CD4-positive, alpha-beta memory T cell (primary cell): Measurements from ENCODE around the gene COL13A1. TPM values are rescaled to one million over a fixed set of nuclear protein-coding genes. Genes with fewer than 3 reads are reported as not detected.

Source experiments
- CTCF ChIA-PET: fragments of 350-600 bp; sonication (Branson Sonifier 250); formaldehyde crosslinking; loops from one replicate; lab custom pipeline; 2021; ENCODE audit warnings: inconsistent platforms; ENCODE audit not compliant: partially characterized antibody; lab: Charles Lee
- POLR2A ChIA-PET: fragments of 350-600 bp; sonication (Branson Sonifier 250); formaldehyde crosslinking; loops from one replicate; lab custom pipeline; 2021; ENCODE audit not compliant: partially characterized antibody; lab: Charles Lee
- DNase-seq, 5 donors: peaks; one replicate each; pipeline versions ENCODE4 v3.0.0 to v3.0.0-alpha.2; 2020 to 2022; ENCODE audit warnings: mixed read lengths in 1 of 5
- H3K27ac ChIP-seq: one replicate; pipeline ENCODE4 v1.7.0; 2013; ENCODE audit warnings: low read depth, low read length
- H3K27me3 ChIP-seq: 2 replicates; pipeline ENCODE4 v1.7.0; 2013; ENCODE audit warnings: mild to moderate bottlenecking, low read length, moderate library complexity; ENCODE audit not compliant: insufficient read depth
- H3K36me3 ChIP-seq: 2 replicates; pipeline ENCODE4 v1.7.0; 2013; ENCODE audit warnings: mild to moderate bottlenecking, low read length, moderate library complexity; ENCODE audit not compliant: insufficient read depth
- H3K4me1 ChIP-seq: 2 replicates; pipeline ENCODE4 v1.7.0; 2013; ENCODE audit warnings: mild to moderate bottlenecking, low read length, moderate library complexity; ENCODE audit not compliant: insufficient read depth
- H3K4me3 ChIP-seq, 2 donors: one replicate each; pipeline ENCODE4 v1.7.0; 2013; ENCODE audit warnings: low read length in 2 of 2, mild to moderate bottlenecking in 1 of 2
- H3K9me3 ChIP-seq, 2 donors: one replicate each; pipeline ENCODE4 v1.7.0; 2013; ENCODE audit warnings: low read length in 2 of 2, control low read depth in 1 of 2; ENCODE audit not compliant: control insufficient read depth in 1 of 2
- H3K27ac Mint-ChIP-seq, 7 donors: one replicate each; pipeline ENCODE4 v1.8.0; 2020 to 2021; ENCODE audit warnings: mixed read lengths in 7 of 7, mild to moderate bottlenecking in 6 of 7, inconsistent platforms in 3 of 7, moderate library complexity in 3 of 7
- H3K27me3 Mint-ChIP-seq, 2 donors: one replicate each; pipeline ENCODE4 v1.8.0; 2020 to 2021; ENCODE audit warnings: mixed read lengths in 2 of 2
- H3K36me3 Mint-ChIP-seq, 2 donors: one replicate each; pipeline ENCODE4 v1.8.0; 2020 to 2021; ENCODE audit warnings: mixed read lengths in 2 of 2, inconsistent platforms in 1 of 2, mild to moderate bottlenecking in 1 of 2
- H3K4me1 Mint-ChIP-seq, 4 donors: one replicate each; pipeline ENCODE4 v1.8.0; 2020 to 2021; ENCODE audit warnings: mixed read lengths in 4 of 4, mild to moderate bottlenecking in 1 of 4
- H3K4me3 Mint-ChIP-seq, 8 donors: one replicate each; pipeline ENCODE4 v1.8.0; 2020 to 2021; ENCODE audit warnings: mixed read lengths in 8 of 8, mild to moderate bottlenecking in 7 of 8, moderate library complexity in 6 of 8, inconsistent platforms in 3 of 8
- H3K9me3 Mint-ChIP-seq, 8 donors: one replicate each; pipeline ENCODE4 v1.8.0; 2020 to 2021; ENCODE audit warnings: mixed read lengths in 8 of 8, mild to moderate bottlenecking in 5 of 8, inconsistent platforms in 3 of 8, moderate library complexity in 1 of 8
- intact Hi-C: fragments of 100-400 bp; cut with micrococcal nuclease; formaldehyde crosslinking; loops from one replicate; pipeline ENCODE4 v1.15.1; 2023
- polyA plus RNA-seq, 2 donors: library from polyadenylated mRNA; unstranded; fragments of 300-500 nt; fragmentation: Illumina TruSeq; gene quantifications; one replicate each; pipeline ENCODE4 v1.2.3, GENCODE V29; 2021
- total RNA-seq, 2 experiments: library from RNA; stranded (reverse); gene quantifications; one replicate each; pipeline ENCODE4 v1.2.3, GENCODE V29; 2021

COL13A1 gene
- total and polyA plus RNA-seq, 4 experiments from 2014 or later: not detected

DNA sequence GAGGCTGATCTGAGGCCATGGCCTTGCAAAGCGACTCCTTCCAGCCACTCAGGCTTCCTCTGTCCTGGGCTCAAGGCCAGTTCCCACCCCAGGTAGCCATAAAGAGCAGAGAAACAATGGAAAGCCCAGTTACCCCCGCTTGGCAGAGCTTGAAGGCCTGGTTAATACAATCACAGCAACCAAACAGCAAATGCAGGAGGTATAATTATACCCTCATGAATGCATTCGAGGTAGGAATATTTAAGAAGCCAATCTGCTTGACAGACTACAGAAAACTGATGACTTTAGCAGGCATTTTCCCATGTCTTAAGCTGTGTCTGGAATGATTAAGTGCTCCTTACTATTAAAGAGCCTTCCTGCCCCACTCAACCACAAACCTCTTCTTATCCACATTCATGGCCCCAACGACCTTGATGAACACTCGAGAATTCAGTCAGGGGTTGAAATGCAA lies 136.9 kb downstream of the COL13A1 start:
- H3K36me3 Mint-ChIP-seq: no peaks in the 10 kb centered on the region
- ChIA-PET POLR2A (no interaction called here), CTCF (no interaction called here)
- H3K4me3 Mint-ChIP-seq: no peak overlapping the region
- intact Hi-C loops: no loop called here
- Histone ChIP-seq H3K27ac (no peak overlapping the region), H3K27me3 (no peaks in the 10 kb centered on the region), H3K4me1 (no peaks in the 10 kb centered on the region), H3K9me3 (no peaks in the 10 kb centered on the region), H3K4me3 (no peak overlapping the region), H3K36me3 (no peaks in the 10 kb centered on the region)
- no peak overlapping the region for H3K27ac Mint-ChIP-seq
- peaks cover 0 to 4% (median 0%) of the 10 kb centered on the region in 8 donors for H3K9me3 Mint-ChIP-seq
- H3K4me1 Mint-ChIP-seq: no peaks in the 10 kb centered on the region
- H3K27me3 Mint-ChIP-seq: peaks cover 3% of the 10 kb centered on the region in 2 donors
- DNase-seq: no peak

DNA sequence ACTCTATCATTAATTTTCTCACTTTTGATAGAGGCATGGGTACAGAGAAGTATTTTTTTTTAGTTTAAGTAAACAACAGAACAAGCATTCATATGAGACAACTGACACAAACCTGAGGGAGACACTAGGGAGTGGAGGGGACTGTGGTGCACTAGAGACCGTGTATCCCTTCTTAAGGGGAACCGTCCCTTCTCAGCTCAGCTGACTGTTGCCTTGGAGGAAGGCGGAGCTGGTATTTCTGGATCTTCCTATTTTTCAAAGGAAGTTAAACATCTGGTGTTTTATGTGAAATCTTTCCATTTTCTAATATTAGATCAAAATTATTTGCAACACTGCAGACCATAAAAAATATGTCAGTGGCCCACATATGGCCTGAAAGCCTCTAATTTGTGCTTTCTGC lies 137.4 kb downstream of the COL13A1 start:
- no peak overlapping the region for H3K4me3 Mint-ChIP-seq

DNA sequence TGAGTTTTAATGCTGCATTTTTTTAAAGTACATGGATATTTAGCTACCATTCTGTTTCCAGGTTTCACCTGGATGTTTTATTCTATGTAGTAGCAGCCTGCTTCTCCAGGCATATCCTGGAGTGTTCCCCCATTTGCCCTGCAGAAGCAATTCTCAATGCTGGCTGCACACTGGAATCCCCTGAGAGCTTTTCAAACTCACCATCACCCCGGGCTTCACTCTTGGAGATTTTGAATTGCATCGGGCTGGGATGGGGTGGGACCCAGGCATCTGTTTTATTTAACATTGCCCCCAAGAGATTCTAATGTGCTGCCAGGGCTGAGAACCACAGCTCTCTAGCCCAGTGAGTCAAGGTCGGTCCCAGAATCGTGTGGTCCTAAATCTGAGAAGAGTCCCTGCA lies 137.8 kb downstream of the COL13A1 start:
- Mint-ChIP-seq H3K4me1 (no peaks in the 10 kb centered on the region), H3K36me3 (no peaks in the 10 kb centered on the region), H3K9me3 (peaks cover 0 to 4% (median 0%) of the 10 kb centered on the region in 8 donors), H3K27ac (no peak overlapping the region), H3K4me3 (no peak overlapping the region), H3K27me3 (peaks cover 3% of the 10 kb centered on the region in 2 donors)
- intact Hi-C loops: no loop called here
- Histone ChIP-seq H3K9me3 (no peaks in the 10 kb centered on the region), H3K36me3 (no peaks in the 10 kb centered on the region), H3K4me1 (no peaks in the 10 kb centered on the region), H3K4me3 (no peak overlapping the region), H3K27ac (no peak overlapping the region), H3K27me3 (no peaks in the 10 kb centered on the region)
- ChIA-PET CTCF (no interaction called here), POLR2A (no interaction called here)
- DNase-seq: no peak

More for the DNA sequence above, 137.4 kb downstream of the COL13A1 start:
- DNase-seq: no peak
- H3K4me1 ChIP-seq: no peaks in the 10 kb centered on the region
- Mint-ChIP-seq H3K27ac (no peak overlapping the region), H3K4me1 (no peaks in the 10 kb centered on the region), H3K9me3 (peaks cover 0 to 4% (median 0%) of the 10 kb centered on the region in 8 donors), H3K36me3 (no peaks in the 10 kb centered on the region), H3K27me3 (peaks cover 3% of the 10 kb centered on the region in 2 donors)
- no peaks in the 10 kb centered on the region for H3K27me3 ChIP-seq
- intact Hi-C loops: no loop called here
- H3K36me3 ChIP-seq: no peaks in the 10 kb centered on the region
- H3K27ac ChIP-seq: no peak overlapping the region
- ChIA-PET CTCF (no interaction called here), POLR2A (no interaction called here)
- no peak overlapping the region for H3K4me3 ChIP-seq
- H3K9me3 ChIP-seq: no peaks in the 10 kb centered on the region

DNA sequence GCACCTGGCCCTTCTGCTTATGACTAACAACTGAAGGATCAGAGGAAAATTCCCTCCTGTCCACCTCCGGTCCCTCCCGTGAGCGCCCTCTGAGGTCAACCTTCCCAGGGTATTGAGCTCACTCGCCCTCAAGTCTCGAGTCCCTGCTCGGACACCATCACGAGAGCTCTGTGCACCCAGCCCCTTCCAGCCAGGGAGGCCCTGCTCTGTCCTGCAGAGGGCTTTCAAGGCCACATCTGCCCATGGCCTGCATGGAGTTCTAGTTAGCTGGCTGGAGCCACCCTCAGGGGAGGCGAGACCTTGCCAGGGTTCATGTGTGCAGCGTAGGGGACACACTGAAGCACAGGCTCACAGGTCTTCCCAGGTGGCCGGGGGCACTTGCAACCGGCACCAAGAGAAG lies 140.0 kb downstream of the COL13A1 start:
- H3K27me3 Mint-ChIP-seq: peaks cover 3% of the 10 kb centered on the region in 2 donors
- Histone ChIP-seq H3K27ac (no peak overlapping the region), H3K4me3 (no peak overlapping the region), H3K4me1 (no peaks in the 10 kb centered on the region), H3K27me3 (no peaks in the 10 kb centered on the region), H3K9me3 (no peaks in the 10 kb centered on the region), H3K36me3 (no peaks in the 10 kb centered on the region)
- POLR2A ChIA-PET: no interaction called here
- no peak overlapping the region for H3K4me3 Mint-ChIP-seq
- no peak for DNase-seq
- no peaks in the 10 kb centered on the region for H3K36me3 Mint-ChIP-seq
- intact Hi-C loops: no loop called here
- H3K27ac Mint-ChIP-seq: no peak overlapping the region
- H3K4me1 Mint-ChIP-seq: no peaks in the 10 kb centered on the region
- peaks cover 0 to 4% (median 0%) of the 10 kb centered on the region in 8 donors for H3K9me3 Mint-ChIP-seq
- CTCF ChIA-PET: no interaction called here

DNA sequence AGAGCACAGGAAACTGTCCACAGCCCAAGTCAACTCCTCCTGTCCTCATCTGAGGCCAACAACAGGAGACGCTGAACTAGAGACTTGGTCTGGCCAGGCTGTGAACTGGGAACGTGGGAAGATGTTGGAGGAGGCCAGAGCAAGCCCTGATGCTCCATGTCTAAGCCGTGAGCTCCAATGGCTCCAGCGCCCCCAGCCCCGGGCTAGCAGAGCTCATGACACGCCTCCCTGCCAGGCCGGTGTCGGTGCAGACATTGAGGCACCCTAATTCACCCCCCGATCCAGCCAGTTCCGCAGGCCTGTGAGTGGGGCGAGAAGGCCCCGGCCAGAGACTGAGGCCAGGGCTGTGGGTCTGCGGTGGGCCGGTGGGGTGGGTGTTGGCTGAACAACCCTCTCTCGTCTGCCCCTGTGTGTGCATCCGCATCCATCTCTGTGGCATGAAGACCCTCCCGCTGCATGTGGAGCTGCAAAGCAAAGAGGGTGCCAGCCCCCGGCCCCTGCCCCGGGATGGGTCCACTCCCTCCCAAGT lies 141.7 kb downstream of the COL13A1 start:
- intact Hi-C loops: no loop called here
- Mint-ChIP-seq H3K27me3 (peaks cover 3 to 7% of the 10 kb centered on the region in 2 donors), H3K27ac (no peak overlapping the region), H3K4me3 (no peak overlapping the region), H3K4me1 (no peaks in the 10 kb centered on the region), H3K9me3 (peaks cover 0 to 4% (median 0%) of the 10 kb centered on the region in 8 donors), H3K36me3 (no peaks in the 10 kb centered on the region)
- H3K27me3 ChIP-seq: no peaks in the 10 kb centered on the region
- H3K9me3 ChIP-seq: no peaks in the 10 kb centered on the region
- no peaks in the 10 kb centered on the region for H3K4me1 ChIP-seq
- H3K4me3 ChIP-seq: no peak overlapping the region
- DNase-seq: no peak
- H3K36me3 ChIP-seq: no peaks in the 10 kb centered on the region
- ChIA-PET CTCF (no interaction called here), POLR2A (no interaction called here)
- no peak overlapping the region for H3K27ac ChIP-seq

DNA sequence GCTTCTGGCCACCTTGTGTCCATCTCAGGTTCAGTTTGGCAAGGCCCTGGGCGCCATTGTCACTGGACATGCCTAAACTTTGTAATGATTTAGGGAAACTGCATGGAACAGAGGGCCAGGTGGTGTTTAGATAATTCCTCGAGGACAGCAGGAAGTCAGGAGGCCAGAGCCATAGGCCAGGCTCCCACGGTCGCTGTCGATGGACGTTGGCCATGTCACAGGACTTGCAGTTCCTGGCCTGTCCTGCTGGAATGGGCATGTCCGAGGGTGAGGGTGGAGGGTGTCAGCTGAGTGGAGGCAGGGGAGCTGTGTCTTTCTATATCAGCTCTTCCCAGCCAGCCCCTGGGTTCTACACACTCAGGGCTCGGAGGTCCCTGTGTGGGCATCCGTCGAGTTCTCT lies 143.1 kb downstream of the COL13A1 start:
- H3K4me1 Mint-ChIP-seq: no peaks in the 10 kb centered on the region
- no peak overlapping the region for H3K27ac Mint-ChIP-seq
- H3K4me3 ChIP-seq: no peak overlapping the region
- ChIA-PET CTCF (interaction anchor here (0.8 to 1.2 kb wide), 3 partner anchors 10 to 30 kb away, joined by 3 read pairs; no protein-coding TSS in a partner anchor), POLR2A (no interaction called here)
- no peaks in the 10 kb centered on the region for H3K36me3 Mint-ChIP-seq
- no peaks in the 10 kb centered on the region for H3K9me3 ChIP-seq
- no peak overlapping the region for H3K27ac ChIP-seq
- H3K9me3 Mint-ChIP-seq: peaks cover 0 to 4% (median 0%) of the 10 kb centered on the region in 8 donors
- intact Hi-C loops: no loop called here
- no peaks in the 10 kb centered on the region for H3K36me3 ChIP-seq
- H3K4me1 ChIP-seq: no peaks in the 10 kb centered on the region
- H3K27me3 ChIP-seq: no peaks in the 10 kb centered on the region
- no peak overlapping the region for H3K4me3 Mint-ChIP-seq
- no peak for DNase-seq
- H3K27me3 Mint-ChIP-seq: peaks cover 3 to 5% of the 10 kb centered on the region in 2 donors

DNA sequence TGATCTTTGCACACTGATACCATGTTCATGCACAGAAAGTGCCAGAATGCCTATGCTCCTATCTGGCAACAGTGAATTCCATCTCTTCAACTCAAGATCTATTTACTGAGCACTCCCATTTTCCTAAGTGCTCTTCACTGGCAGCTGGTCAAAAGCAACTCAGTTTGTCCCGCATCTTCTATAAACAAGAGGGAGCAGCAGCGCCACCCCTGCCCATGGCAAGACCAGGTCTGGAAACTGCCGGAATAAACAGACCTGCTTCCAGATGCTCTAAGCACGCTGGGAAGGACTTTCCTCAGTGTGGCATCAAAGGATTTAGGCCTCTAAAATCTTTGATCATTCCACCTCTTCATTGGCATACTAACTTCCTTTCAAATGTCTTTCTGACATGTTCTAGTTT lies 146.6 kb downstream of the COL13A1 start:
- H3K27ac ChIP-seq: no peak overlapping the region

More for the DNA sequence above, 146.6 kb downstream of the COL13A1 start:
- Mint-ChIP-seq H3K9me3 (no peaks in the 10 kb centered on the region), H3K36me3 (no peaks in the 10 kb centered on the region), H3K27me3 (peaks cover 5 to 6% of the 10 kb centered on the region in 2 donors), H3K4me3 (no peak overlapping the region), H3K27ac (no peak overlapping the region), H3K4me1 (no peaks in the 10 kb centered on the region)
- no peak for DNase-seq
- H3K27me3 ChIP-seq: no peaks in the 10 kb centered on the region
- no peaks in the 10 kb centered on the region for H3K9me3 ChIP-seq
- no peak overlapping the region for H3K4me3 ChIP-seq
- ChIA-PET POLR2A (no interaction called here), CTCF (no interaction called here)
- no peaks in the 10 kb centered on the region for H3K4me1 ChIP-seq
- H3K36me3 ChIP-seq: no peaks in the 10 kb centered on the region
- intact Hi-C loops: no loop called here
